Transverse colon (tissue), 4 donors: ENCODE measurements around the gene DLX3. TPM values are rescaled to one million over a fixed set of nuclear protein-coding genes. Genes with fewer than 3 reads are reported as not detected.

ENCODE experiments used
- DNase-seq: peaks from one replicate; pipeline ENCODE4 v3.0.0-alpha.2; 2019
- H3K27ac ChIP-seq, 4 donors: fragments of 200-600 bp; sonication (generic); 2 replicates each; pipeline ENCODE4 v1.5.1; 2016 to 2018; ENCODE audit warnings: inconsistent platforms in 4 of 4
- H3K27me3 ChIP-seq: fragments of 200-600 bp; sonication (generic); 2 replicates; pipeline ENCODE4 v1.5.1; 2017; ENCODE audit warnings: inconsistent platforms
- H3K36me3 ChIP-seq, 4 donors: fragments of 200-600 bp; sonication (generic); 2 replicates each; pipeline ENCODE4 v1.5.1; 2017 to 2019; ENCODE audit warnings: inconsistent platforms in 4 of 4
- H3K4me1 ChIP-seq, 4 donors: fragments of 200-600 bp; sonication (generic); 2 replicates each; pipeline ENCODE4 v1.5.1; 2017 to 2020; ENCODE audit warnings: inconsistent platforms in 4 of 4
- H3K4me3 ChIP-seq, 4 donors: fragments of 200-600 bp; sonication (generic); 1 replicate in 1 of 4; 2 replicates in 3 of 4; pipeline versions ENCODE4 v1.5.1 to v1.6.1; 2017 to 2019; ENCODE audit warnings: inconsistent platforms in 4 of 4
- H3K9me3 ChIP-seq, 2 donors: fragments of 200-600 bp; sonication (generic); 2 replicates each; pipeline ENCODE4 v1.5.1; 2017 to 2019; ENCODE audit warnings: inconsistent platforms in 2 of 2
- EP300 ChIP-seq: sonication (generic); formaldehyde crosslinking; IDR thresholded peaks from one replicate; pipeline ENCODE4 v1.6.1; 2017; ENCODE audit warnings: antibody characterized with exemption, low read depth
- POLR2A ChIP-seq: fragments of 450-650 bp; IDR thresholded peaks from one replicate; pipeline ENCODE4 v1.6.1; 2016; ENCODE audit warnings: antibody characterized with exemption, mild to moderate bottlenecking, moderate library complexity
- POLR2AphosphoS5 ChIP-seq, 3 donors: sonication (generic); formaldehyde crosslinking; IDR thresholded peaks; one replicate each; pipeline ENCODE4 v1.6.1; 2016; ENCODE audit warnings: antibody characterized with exemption in 3 of 3
- WGBS, 2 donors: methylation state at CpG; one replicate each; pipeline ENCODE4 v1.1.5; 2018; ENCODE audit warnings: low coverage in 1 of 2; 5-methylcytosine and 5-hydroxymethylcytosine counted together
- in situ Hi-C, 4 donors: fragments of 200-750 bp; cut with MboI; loops; one replicate each; pipeline versions ENCODE4 v1.15.0 to v1.15.1; 2017; ENCODE audit warnings: low sequenced_read_pairs in 3 of 4, low pct_ligation_motif_present in 1 of 4, low pct_unique_long_range_greater_than_20kb in 1 of 4
- intact Hi-C: fragments of 100-400 bp; cut with DNase I; formaldehyde crosslinking; loops from one replicate; pipeline ENCODE4 v1.15.1; 2023; ENCODE audit warnings: low total_unique reads
- total RNA-seq, 4 donors: library from RNA; depleted of rRNA; stranded (reverse); fragments of >200 nt; gene quantifications; one replicate each; pipeline ENCODE4 v1.1.0, GENCODE V29; 2016
- TF ChIP-seq, protein P1 (sequence below), 5 experiments: fragments of 200-600 bp in 3 of 5; fragments of 450-650 bp in 2 of 5; sonication (generic) in 3 of 5; IDR thresholded peaks; 1 replicate in 2 of 5; 2 replicates in 3 of 5; pipeline ENCODE4 v1.5.1; 2016 to 2017; ENCODE audit warnings: antibody characterized with exemption in 5 of 5, inconsistent platforms in 3 of 5, mild to moderate bottlenecking in 2 of 5, moderate library complexity in 1 of 5

The DLX3 gene
- total RNA-seq, 4 donors from 2014 or later, result not detected

DNA sequence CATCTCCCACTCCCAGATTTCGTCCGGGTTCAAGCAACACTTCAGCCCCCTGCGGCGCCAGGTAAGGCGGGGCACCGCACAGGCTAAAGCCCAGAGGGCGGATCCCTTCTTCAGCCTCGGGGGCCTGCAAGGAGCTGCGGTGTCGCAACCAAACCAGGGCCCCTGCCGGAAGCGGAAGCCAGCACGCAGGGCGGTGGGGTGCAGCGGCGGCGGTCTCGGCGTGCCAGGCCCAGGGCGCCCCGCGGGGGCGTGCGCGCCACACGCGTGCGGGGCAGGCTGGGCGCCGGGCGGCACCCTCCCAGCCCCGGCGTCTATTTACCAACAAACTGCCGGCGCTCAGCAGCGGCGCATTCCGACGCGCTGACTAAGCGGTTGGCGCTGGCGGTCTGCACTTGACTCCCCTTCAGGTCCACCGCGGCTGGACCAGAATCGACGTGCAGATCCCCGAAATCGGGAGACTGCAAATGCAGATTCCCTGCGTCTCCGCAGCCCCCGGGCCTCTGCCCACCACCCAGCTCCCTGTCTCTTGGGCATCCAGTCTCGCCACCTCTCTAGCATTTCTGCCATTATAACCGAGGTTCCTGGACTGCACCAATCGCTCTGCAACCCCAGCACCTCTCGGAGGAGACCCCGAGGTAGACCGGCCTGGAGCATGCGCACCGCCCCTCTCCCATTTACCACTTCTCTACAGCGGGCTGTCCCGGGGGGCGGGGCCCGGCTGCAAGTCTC lies 26.5 kb downstream of the DLX3 start:
- TF ChIP-seq POLR2AphosphoS5 (IDR thresholded peaks at IDR 0.05), result no peak
- no peak for TF ChIP-seq POLR2A
- TF ChIP-seq, protein P1, sequence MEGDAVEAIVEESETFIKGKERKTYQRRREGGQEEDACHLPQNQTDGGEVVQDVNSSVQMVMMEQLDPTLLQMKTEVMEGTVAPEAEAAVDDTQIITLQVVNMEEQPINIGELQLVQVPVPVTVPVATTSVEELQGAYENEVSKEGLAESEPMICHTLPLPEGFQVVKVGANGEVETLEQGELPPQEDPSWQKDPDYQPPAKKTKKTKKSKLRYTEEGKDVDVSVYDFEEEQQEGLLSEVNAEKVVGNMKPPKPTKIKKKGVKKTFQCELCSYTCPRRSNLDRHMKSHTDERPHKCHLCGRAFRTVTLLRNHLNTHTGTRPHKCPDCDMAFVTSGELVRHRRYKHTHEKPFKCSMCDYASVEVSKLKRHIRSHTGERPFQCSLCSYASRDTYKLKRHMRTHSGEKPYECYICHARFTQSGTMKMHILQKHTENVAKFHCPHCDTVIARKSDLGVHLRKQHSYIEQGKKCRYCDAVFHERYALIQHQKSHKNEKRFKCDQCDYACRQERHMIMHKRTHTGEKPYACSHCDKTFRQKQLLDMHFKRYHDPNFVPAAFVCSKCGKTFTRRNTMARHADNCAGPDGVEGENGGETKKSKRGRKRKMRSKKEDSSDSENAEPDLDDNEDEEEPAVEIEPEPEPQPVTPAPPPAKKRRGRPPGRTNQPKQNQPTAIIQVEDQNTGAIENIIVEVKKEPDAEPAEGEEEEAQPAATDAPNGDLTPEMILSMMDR (IDR thresholded peaks at IDR 0.05), result no peak
- no peak for TF ChIP-seq EP300
- in situ Hi-C loops, result no loop called here
- Histone ChIP-seq H3K27me3 (peaks cover 100% of the 10 kb centered on the region), H3K27ac (no peak overlapping the region), H3K36me3 (no peaks in the 10 kb centered on the region), H3K4me3 (peak overlapping the region; percentile 17 to 53 (median 40)), H3K9me3 (no peaks in the 10 kb centered on the region), H3K4me1 (peaks cover 15 to 43% (median 32%) of the 10 kb centered on the region in 4 donors)
- WGBS, 2 donors, result 1% methylated on average over 59 of the region's 64 CpGs; no CpG with 5 or more reads in 1 of the 2 donors
- intact Hi-C loops, result no loop called here
- DNase-seq, result peak; percentile 63

DNA sequence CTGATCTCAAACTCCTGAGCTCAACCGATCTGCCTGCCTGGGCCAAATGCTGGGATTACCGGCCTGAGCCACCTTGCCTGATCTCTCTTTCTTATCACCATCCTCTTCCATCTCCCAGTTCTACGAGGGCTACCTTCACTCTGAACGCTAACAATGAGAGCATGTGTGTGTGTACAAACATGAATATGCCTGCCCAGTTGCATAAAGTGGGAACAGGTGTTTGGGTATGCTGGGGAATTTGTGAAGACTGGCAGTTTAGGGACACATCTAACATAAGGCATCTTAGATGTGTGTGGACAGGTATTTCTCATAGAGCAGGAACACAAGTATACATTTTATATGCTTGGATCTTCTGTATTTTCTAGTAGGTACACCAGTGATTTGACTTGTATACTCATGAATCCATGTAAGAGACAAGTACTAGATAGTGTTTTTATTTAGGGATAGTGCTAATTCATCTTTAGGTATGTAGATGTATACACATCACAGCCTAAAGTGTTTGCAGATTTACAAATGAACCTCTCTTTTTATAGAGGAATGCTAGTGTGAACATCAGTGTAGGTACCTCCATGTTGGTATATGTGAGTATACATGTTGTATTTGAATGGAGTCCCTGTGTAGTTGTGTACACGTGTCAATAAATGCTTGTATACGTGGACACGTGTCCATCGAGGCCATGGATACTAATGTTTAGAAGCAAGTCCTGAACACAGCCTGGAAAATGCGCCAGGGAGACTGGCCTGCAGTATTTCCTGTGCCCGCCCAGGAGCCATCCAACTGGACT lies 27.2 kb downstream of the DLX3 start:
- intact Hi-C loops, result no loop called here
- TF ChIP-seq EP300, result no peak
- no peak for TF ChIP-seq POLR2AphosphoS5 (IDR thresholded peaks at IDR 0.05)
- TF ChIP-seq, protein P1 (IDR thresholded peaks at IDR 0.05), result no peak
- TF ChIP-seq POLR2A, result no peak
- Histone ChIP-seq H3K9me3 (no peaks in the 10 kb centered on the region), H3K4me3 (peak overlapping the region in 3 of 4 donors; percentile 35 to 53 (median 46)), H3K27me3 (peaks cover 100% of the 10 kb centered on the region), H3K4me1 (peaks cover 15 to 43% (median 32%) of the 10 kb centered on the region in 4 donors), H3K27ac (no peak overlapping the region), H3K36me3 (no peaks in the 10 kb centered on the region)
- DNase-seq, result no peak
- WGBS, 2 donors, result 26% methylated on average over 10 of the region's 10 CpGs; no CpG with 5 or more reads in 1 of the 2 donors
- in situ Hi-C loops, result no loop called here

GRCh38 chr17:49967205-49967604 lies 27.8 kb downstream of the DLX3 start:
- WGBS, 2 donors, result 29 to 54% methylated on average over 3 of the region's 3 CpGs
- peaks cover 100% of the 10 kb centered on the region for H3K27me3 ChIP-seq

GRCh38 chr17:49966767-49967166 lies 28.3 kb downstream of the DLX3 start:
- intact Hi-C loops (no loop called here), in situ Hi-C loops (no loop called here)
- Histone ChIP-seq H3K36me3 (no peaks in the 10 kb centered on the region), H3K27ac (no peak overlapping the region), H3K27me3 (peaks cover 100% of the 10 kb centered on the region), H3K4me3 (no peak overlapping the region), H3K9me3 (no peaks in the 10 kb centered on the region), H3K4me1 (peaks cover 12 to 34% (median 22%) of the 10 kb centered on the region in 4 donors)
- 0 to 29% methylated on average over 2 to 3 of the region's 3 CpGs for WGBS, 2 donors
- DNase-seq, result no peak
- TF ChIP-seq, protein P1 (IDR thresholded peaks at IDR 0.05), result no peak
- TF ChIP-seq POLR2A, result no peak
- TF ChIP-seq POLR2AphosphoS5 (IDR thresholded peaks at IDR 0.05), result no peak
- TF ChIP-seq EP300, result no peak

More at GRCh38 chr17:49967205-49967604, 27.8 kb downstream of the DLX3 start:
- Histone ChIP-seq H3K36me3 (no peaks in the 10 kb centered on the region), H3K27ac (no peak overlapping the region), H3K4me1 (peaks cover 14 to 39% (median 27%) of the 10 kb centered on the region in 4 donors), H3K9me3 (no peaks in the 10 kb centered on the region), H3K4me3 (no peak overlapping the region)
- in situ Hi-C loops (no loop called here), intact Hi-C loops (no loop called here)
- TF ChIP-seq POLR2A (no peak), POLR2AphosphoS5 (IDR thresholded peaks at IDR 0.05) (no peak), EP300 (no peak)
- TF ChIP-seq, protein P1 (IDR thresholded peaks at IDR 0.05), result no peak
- no peak for DNase-seq
